Activated CD4-positive, alpha-beta memory T cell treated with anti-CD3 and anti-CD28 coated beads for 36 hours (primary cell): ENCODE measurements around the gene CCDC78. TPM values are rescaled to one million over a fixed set of nuclear protein-coding genes. Genes with fewer than 3 reads are reported as not detected.
"Not testable (repeated sequence)": the region's sequence is repeated elsewhere in the genome, so short reads cannot be mapped to it uniquely, and the experiment has no call there.

Source experiments
- CTCF ChIA-PET: fragments of 350-600 bp; sonication (Branson Sonifier 250); formaldehyde crosslinking; loops from one replicate; lab custom pipeline; 2021; ENCODE audit warnings: antibody characterized with exemption, inconsistent platforms; lab: Charles Lee
- POLR2A ChIA-PET: fragments of 350-600 bp; sonication (Branson Sonifier 250); formaldehyde crosslinking; loops from one replicate; lab custom pipeline; 2021; ENCODE audit warnings: antibody characterized with exemption; lab: Charles Lee
- DNase-seq: peaks from one replicate; pipeline ENCODE4 v3.0.0-alpha.2; 2020
- H3K27ac Mint-ChIP-seq: one replicate; pipeline ENCODE4 v1.8.0; 2021; ENCODE audit warnings: mixed read lengths
- H3K27me3 Mint-ChIP-seq: one replicate; pipeline ENCODE4 v1.8.0; 2021; ENCODE audit warnings: mixed read lengths
- H3K36me3 Mint-ChIP-seq: one replicate; pipeline ENCODE4 v1.8.0; 2021; ENCODE audit warnings: mixed read lengths
- H3K4me1 Mint-ChIP-seq: one replicate; pipeline ENCODE4 v1.8.0; 2021; ENCODE audit warnings: low read depth, mixed read lengths
- H3K4me3 Mint-ChIP-seq: one replicate; pipeline ENCODE4 v1.8.0; 2021; ENCODE audit warnings: mild to moderate bottlenecking, mixed read lengths
- H3K9me3 Mint-ChIP-seq: one replicate; pipeline ENCODE4 v1.8.0; 2021; ENCODE audit warnings: mixed read lengths
- intact Hi-C: fragments of 100-400 bp; cut with micrococcal nuclease; formaldehyde crosslinking; loops from one replicate; pipeline ENCODE4 v1.15.1; 2023
- total RNA-seq, 2 experiments: library from RNA; stranded (reverse); gene quantifications; one replicate each; pipeline ENCODE4 v1.2.3, GENCODE V29; 2021

The CCDC78 gene
- total RNA-seq, 2 experiments from 2014 or later: 3.3 to 4.2 TPM

GRCh38 chr16:742894-743293 lies 16.7 kb upstream of the CCDC78 start:
- DNase-seq, H3K27me3 Mint-ChIP-seq, H3K27ac Mint-ChIP-seq, H3K36me3 Mint-ChIP-seq, intact Hi-C loops, H3K4me3 Mint-ChIP-seq, H3K9me3 Mint-ChIP-seq: not testable (repeated sequence)
- ChIA-PET POLR2A (interaction anchor here (0.7 kb wide), 1 partner anchor 16 kb away, joined by 3 read pairs; the partner anchor contains the start of gene CCDC78), CTCF (interaction anchor here (0.6 to 3.0 kb wide), 5 partner anchors 22 to 1095 kb away, joined by 3 to 21 read pairs (median 4); partner anchors contain the start of gene ANTKMT)
- peaks cover 12% of the 10 kb centered on the region for H3K4me1 Mint-ChIP-seq

- Mint-ChIP-seq H3K27ac (no peak overlapping the region), H3K9me3 (no peaks in the 10 kb centered on the region), H3K4me1 (peaks cover 16% of the 10 kb centered on the region), H3K4me3 (peak overlapping the region; percentile 69), H3K27me3 (no peaks in the 10 kb centered on the region), H3K36me3 (peaks cover 8% of the 10 kb centered on the region)
- no peak for DNase-seq
- intact Hi-C loops: loop anchor here (2.0 kb wide), 1 partner anchor 43 kb away; no protein-coding TSS in a partner anchor
- ChIA-PET POLR2A (interaction anchor here (0.7 to 3.6 kb wide), 2 partner anchors 16 to 21 kb away, joined by 3 to 14 read pairs; partner anchors contain the start of genes ANTKMT and CCDC78), CTCF (interaction anchor here (0.9 to 3.0 kb wide), 7 partner anchors 16 to 43 kb away, joined by 3 to 21 read pairs (median 5); partner anchors contain the start of genes ANTKMT, CCDC78 and HAGHL)
Observed at GRCh38 chr16:741986-742629, 15.9 kb upstream of the CCDC78 start.

GRCh38 chr16:740764-741505 lies 14.7 kb upstream of the CCDC78 start, which contains the start of gene CIAO3:
Gene CIAO3, minus strand, starts transcription at chr16:740997. Its CDS starts 12 bp downstream, at chr16:740985.
- Mint-ChIP-seq H3K4me3 (peak within 1 kb of the TSS; percentile 82), H3K4me1 (peaks cover 23% of the 10 kb centered on the region), H3K36me3 (peaks cover 16% of the 10 kb centered on the region), H3K27ac (no peak within 1 kb of the TSS), H3K9me3 (no peaks in the 10 kb centered on the region), H3K27me3 (no peaks in the 10 kb centered on the region)
- DNase-seq: peak; percentile 95
- ChIA-PET POLR2A (interaction anchor here (1.0 to 3.6 kb wide), 3 partner anchors 13 to 44 kb away, joined by 3 to 14 read pairs (median 8); partner anchors contain the start of gene ANTKMT), CTCF (interaction anchor here (0.7 to 3.0 kb wide), 11 partner anchors 8 to 264 kb away, joined by 3 to 21 read pairs (median 4); partner anchors contain the start of genes ANTKMT, CCDC78, HAGHL and METRN)
- intact Hi-C loops: loop anchor here (1.0 to 2.0 kb wide), 2 partner anchors 25 to 44 kb away; no protein-coding TSS in a partner anchor

DNA sequence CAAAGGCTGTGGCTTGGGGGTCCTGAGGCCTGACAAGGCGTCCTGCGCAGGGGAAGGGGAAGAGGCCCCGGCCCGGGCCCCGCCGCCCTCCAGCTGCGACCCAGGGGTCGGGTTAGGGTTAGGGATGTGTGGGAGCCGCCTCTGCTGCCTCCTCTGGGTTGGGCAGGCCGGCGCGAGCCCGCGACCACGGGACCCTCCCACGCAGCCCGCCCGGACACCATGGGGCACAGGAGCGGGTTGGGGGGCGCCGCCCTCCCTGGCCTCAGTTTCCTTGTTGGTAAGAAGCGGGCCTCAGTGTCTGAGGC lies 14.2 kb upstream of the CCDC78 start:
- DNase-seq: no peak
- Mint-ChIP-seq H3K27me3 (no peaks in the 10 kb centered on the region), H3K27ac (no peak overlapping the region), H3K36me3 (peaks cover 19% of the 10 kb centered on the region), H3K4me1 (peaks cover 28% of the 10 kb centered on the region), H3K4me3 (peak overlapping the region; percentile 82), H3K9me3 (no peaks in the 10 kb centered on the region)
- CTCF ChIA-PET: interaction anchor here (0.7 to 3.0 kb wide), 10 partner anchors 9 to 265 kb away, joined by 3 to 21 read pairs (median 4); partner anchors contain the start of genes ANTKMT, CCDC78, HAGHL and METRN
- POLR2A ChIA-PET: interaction anchor here (1.8 to 3.6 kb wide), 2 partner anchors 12 to 19 kb away, joined by 8 to 14 read pairs; partner anchors contain the start of gene ANTKMT
- intact Hi-C loops: loop anchor here (1.0 to 2.0 kb wide), 2 partner anchors 24 to 44 kb away; no protein-coding TSS in a partner anchor

DNA sequence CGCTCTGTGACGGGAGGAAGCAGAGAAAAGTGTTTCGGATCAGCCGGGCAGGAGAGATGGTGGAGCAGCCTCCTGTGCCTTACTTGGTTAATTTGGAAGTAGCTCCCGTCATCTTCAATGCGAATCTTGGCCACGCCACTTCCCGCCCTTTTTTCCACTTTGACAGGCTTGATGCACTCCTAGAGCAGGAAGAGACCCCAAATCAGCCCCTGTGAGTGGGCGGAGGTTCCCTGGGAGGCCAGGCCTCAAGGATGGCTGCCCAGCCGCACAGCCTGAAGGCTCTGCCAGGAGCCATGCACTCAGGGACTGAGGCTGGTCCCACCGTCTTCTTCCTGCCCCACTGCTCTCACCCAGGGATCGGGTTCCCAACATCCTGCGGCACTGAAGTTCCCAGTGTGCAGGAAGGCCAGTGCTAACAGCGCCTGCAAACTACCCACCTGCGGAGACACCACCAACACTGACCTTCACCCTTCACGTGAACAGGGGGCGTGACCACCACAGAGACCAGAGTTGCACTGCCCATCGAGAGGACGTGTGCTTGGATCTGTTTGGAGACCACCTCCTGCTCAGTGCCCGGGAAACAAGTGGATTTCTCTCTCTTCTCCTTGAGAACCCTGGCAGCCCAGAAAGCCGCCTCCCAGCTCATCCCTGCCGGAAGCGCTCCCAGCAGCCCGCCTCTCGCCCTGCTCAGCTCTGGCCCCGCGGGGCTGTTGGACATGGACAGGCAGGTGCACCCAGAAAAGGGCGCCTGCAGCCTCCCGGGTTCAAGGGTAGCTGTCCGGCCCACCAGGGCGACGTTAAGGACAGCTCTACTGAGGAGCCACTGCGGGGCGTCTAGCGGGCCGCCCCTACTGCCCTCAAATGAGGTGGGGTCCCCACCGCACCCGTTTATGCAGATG lies 13.6 kb upstream of the CCDC78 start:
- intact Hi-C loops: loop anchor here (1.0 to 5.0 kb wide), 3 partner anchors 24 to 103 kb away; partner anchors contain the start of gene METTL26
- H3K4me1 Mint-ChIP-seq: peaks cover 32% of the 10 kb centered on the region
- CTCF ChIA-PET: interaction anchor here (0.7 to 3.0 kb wide), 9 partner anchors 9 to 265 kb away, joined by 3 to 21 read pairs (median 5); partner anchors contain the start of genes ANTKMT, CCDC78, HAGHL and METRN
- no peaks in the 10 kb centered on the region for H3K9me3 Mint-ChIP-seq
- no peaks in the 10 kb centered on the region for H3K27me3 Mint-ChIP-seq
- peak overlapping the region; percentile 82 for H3K4me3 Mint-ChIP-seq
- peaks cover 21% of the 10 kb centered on the region for H3K36me3 Mint-ChIP-seq
- H3K27ac Mint-ChIP-seq: no peak overlapping the region
- POLR2A ChIA-PET: interaction anchor here (1.8 to 3.6 kb wide), 2 partner anchors 12 to 19 kb away, joined by 8 to 14 read pairs; partner anchors contain the start of gene ANTKMT
- no peak for DNase-seq

- DNase-seq: no peak
- no peak overlapping the region for H3K4me3 Mint-ChIP-seq
- H3K9me3 Mint-ChIP-seq: no peaks in the 10 kb centered on the region
- POLR2A ChIA-PET: interaction anchor here (1.1 to 1.7 kb wide), 2 partner anchors 12 to 16 kb away, joined by 3 to 5 read pairs; partner anchors contain the start of gene ANTKMT
- CTCF ChIA-PET: interaction anchor here (0.8 to 2.9 kb wide), 6 partner anchors 16 to 94 kb away, joined by 3 to 16 read pairs (median 3); partner anchors contain the start of genes ANTKMT and METRN
- intact Hi-C loops: loop anchor here (2.0 to 5.0 kb wide), 2 partner anchors 16 to 100 kb away; partner anchors contain the start of genes ANTKMT and METTL26
- no peaks in the 10 kb centered on the region for H3K27me3 Mint-ChIP-seq
- peaks cover 24% of the 10 kb centered on the region for H3K36me3 Mint-ChIP-seq
- H3K27ac Mint-ChIP-seq: no peak overlapping the region
- H3K4me1 Mint-ChIP-seq: peaks cover 32% of the 10 kb centered on the region
Observed at GRCh38 chr16:736936-737481, 10.8 kb upstream of the CCDC78 start.

DNA sequence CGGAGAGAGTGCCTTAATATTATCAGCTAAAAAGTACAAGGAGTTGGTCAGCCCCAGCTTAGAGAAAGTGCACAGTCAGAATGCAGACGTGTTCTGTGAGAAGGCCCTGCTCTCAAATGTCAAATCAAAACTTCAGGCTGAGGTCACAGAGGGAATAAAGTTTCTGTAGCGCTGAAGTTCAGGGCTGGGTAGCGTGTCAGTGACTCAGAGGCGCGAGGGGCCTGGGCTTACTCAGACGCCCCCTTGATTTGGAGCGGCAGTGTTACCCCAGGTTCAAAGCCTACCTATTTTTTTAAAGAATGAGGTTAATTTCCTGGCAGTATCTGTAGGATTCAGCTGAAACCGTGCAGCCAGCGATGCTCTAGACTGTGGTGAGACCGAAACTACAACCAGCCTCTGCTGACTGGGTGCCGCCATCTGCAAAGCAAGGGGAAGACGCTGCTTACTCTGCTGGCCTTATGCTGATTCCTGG lies 9.8 kb upstream of the CCDC78 start:
- DNase-seq: peak; percentile 90
- H3K27ac Mint-ChIP-seq: peak overlapping the region; percentile 86
- H3K36me3 Mint-ChIP-seq: peaks cover 24% of the 10 kb centered on the region
- ChIA-PET POLR2A (interaction anchor here (0.7 to 1.7 kb wide), 7 partner anchors 8 to 52 kb away, joined by 3 to 10 read pairs (median 5); partner anchors contain the start of gene ANTKMT), CTCF (interaction anchor here (0.6 to 2.9 kb wide), 10 partner anchors 10 to 53 kb away, joined by 3 to 16 read pairs (median 4); partner anchors contain the start of genes ANTKMT, CCDC78, CHTF18 and HAGHL)
- intact Hi-C loops: loop anchor here (2.0 to 5.0 kb wide), 2 partner anchors 15 to 99 kb away; partner anchors contain the start of genes ANTKMT and METTL26
- H3K4me3 Mint-ChIP-seq: peak overlapping the region; percentile 5
- peaks cover 29% of the 10 kb centered on the region for H3K4me1 Mint-ChIP-seq
- no peaks in the 10 kb centered on the region for H3K9me3 Mint-ChIP-seq
- H3K27me3 Mint-ChIP-seq: no peaks in the 10 kb centered on the region

DNA sequence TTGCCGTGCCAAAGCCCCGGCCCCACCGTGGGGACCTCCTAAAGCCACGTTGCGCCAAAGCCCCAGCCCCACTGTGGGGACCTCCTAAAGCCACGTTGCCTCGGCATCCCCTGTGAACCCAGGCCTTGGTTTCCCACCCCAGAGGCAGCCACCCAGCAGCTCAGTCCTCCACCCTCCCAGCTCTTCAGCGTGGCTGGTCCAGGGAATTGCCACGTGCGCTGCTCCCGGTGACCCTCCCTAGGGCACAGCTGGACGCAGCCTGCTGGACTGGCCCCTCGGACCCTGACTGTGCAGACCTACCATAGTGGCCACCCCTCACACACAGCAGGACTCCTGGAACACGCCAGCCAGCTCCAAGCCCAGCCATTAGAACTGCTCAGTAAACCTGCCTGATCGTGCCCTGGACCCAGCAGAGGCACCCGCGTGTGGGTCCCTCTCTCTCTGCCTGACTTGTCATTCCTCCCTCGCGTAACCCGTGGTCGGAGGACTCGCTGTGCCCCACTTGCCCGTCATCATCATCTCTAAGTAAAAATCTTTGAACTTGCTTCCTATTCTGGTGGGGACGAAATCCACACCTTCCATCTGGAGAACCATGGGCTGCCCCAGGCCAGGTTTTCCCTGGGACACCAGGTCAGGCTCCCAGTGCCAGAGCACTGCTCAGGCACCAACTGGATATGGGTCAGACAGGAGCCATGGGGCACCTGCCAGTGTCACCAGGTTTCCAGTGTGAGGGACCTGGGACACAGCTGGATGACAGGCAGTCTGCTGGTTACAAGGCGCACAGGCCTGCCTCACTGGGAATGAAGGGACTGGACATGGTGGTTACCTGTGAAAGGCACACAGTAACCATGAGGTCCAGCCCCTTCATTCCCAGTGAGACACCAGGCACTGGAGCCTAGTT lies 9.0 kb upstream of the CCDC78 start:
- ChIA-PET POLR2A (interaction anchor here (0.7 to 1.7 kb wide), 6 partner anchors 7 to 51 kb away, joined by 3 to 10 read pairs (median 6); partner anchors contain the start of gene ANTKMT), CTCF (interaction anchor here (0.6 to 2.9 kb wide), 10 partner anchors 9 to 53 kb away, joined by 3 to 16 read pairs (median 4); partner anchors contain the start of genes ANTKMT, CCDC78, CHTF18 and HAGHL)
- intact Hi-C loops: loop anchor here (5.0 kb wide), 1 partner anchor 98 kb away; the partner anchor contains the start of gene METTL26
- H3K27me3 Mint-ChIP-seq: no peaks in the 10 kb centered on the region
- H3K36me3 Mint-ChIP-seq: peaks cover 24% of the 10 kb centered on the region
- peak overlapping the region; percentile 86 for H3K27ac Mint-ChIP-seq
- peaks cover 29% of the 10 kb centered on the region for H3K4me1 Mint-ChIP-seq
- no peak overlapping the region for H3K4me3 Mint-ChIP-seq
- H3K9me3 Mint-ChIP-seq: no peaks in the 10 kb centered on the region
- DNase-seq: no peak
